Airway epithelial cell (primary cell): ENCODE measurements around the gene TMEM171. TPM values are rescaled to one million over a fixed set of nuclear protein-coding genes. Genes with fewer than 3 reads are reported as not detected.

ENCODE experiments used
- total RNA-seq: library from RNA; depleted of rRNA; stranded (reverse); fragments of >200 nt; gene quantifications from 2 replicates; pipeline ENCODE4 v1.2.3, GENCODE V29; 2015

The TMEM171 gene
- 0.84 and 0.92 TPM in 2 replicates for total RNA-seq

GRCh38 chr5:73120222-73121118, at the start of gene TMEM171:
Gene TMEM171 (plus strand): TSS chr5:73120575. CDS start chr5:73123374, 2,799 bp downstream.

GRCh38 chr5:73172951-73173350, 52.6 kb downstream of the TMEM171 start, which contains the start of gene TMEM174:
Gene TMEM174 (plus strand): TSS chr5:73173193. CDS start chr5:73173244, 51 bp downstream.

Other genes starting within 250 kb of the TMEM171 start
- 6.3 and 10.2 TPM in 2 replicates for gene FCHO2, start 164.5 kb upstream of the TMEM171 start, total RNA-seq
- not detected in 2 replicates for gene TMEM174, start 52.6 kb downstream of the TMEM171 start, total RNA-seq